SW 1271 (cell line): ENCODE results near the gene TSC22D2.

Experiments
- DNase-seq, 2 experiments: peaks; one replicate each; lab custom pipeline; 2025; lab: John Stamatoyannopoulos, UW

Gene TSC22D2

DNA sequence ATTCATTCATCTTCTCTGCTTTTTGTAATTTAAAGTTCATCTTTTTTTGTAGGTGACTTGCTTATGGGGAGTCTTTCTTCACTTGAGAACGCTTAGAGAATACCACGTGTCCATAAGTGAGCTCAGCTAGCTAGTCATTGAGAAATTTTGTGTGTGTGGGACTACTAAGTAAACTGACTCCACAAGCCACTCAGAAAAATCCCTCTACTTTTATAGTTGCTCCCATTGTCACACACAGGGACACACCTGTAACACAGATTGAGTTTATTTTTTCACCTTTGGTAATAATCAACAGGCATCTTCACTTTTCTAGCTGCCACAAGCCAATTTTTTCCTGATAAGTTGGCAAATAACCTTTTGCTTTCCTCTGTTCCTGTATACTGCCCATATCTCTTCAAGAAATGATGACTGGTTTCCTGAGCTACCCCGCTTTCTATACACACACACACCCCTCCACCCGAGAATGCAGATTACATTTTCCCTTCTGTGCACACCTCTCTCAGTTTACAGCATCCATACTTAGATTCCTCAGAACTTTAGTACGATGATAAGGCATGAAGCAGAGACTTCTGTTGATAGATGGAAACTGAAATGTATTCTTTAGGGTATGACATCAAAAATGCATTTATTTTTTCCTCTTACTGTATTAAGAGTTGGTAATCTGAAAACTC lies 4.6 kb downstream of the TSC22D2 start:
- peak in 1 of 2 experiments; percentile 58 for DNase-seq

DNA sequence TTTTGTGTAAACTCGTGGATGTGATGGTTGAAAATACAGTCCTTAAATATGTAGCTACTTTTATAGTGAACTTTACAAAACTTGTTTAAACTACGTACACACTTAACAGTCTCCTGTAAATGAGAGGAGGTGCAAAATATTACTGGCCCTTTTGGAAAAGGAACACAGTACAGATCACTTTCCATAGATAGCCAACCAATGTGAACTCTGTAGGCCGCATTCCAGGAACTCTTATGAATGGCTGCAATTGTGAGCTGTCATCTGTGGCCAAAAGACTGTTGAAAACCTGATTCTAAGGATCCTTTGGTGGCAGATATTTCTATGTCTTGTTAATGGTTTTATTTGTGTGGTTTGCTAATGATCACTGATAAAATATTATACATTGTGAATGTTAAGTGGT lies 6.2 kb downstream of the TSC22D2 start:
- DNase-seq: peak in 1 of 2 experiments; percentile 47

DNA sequence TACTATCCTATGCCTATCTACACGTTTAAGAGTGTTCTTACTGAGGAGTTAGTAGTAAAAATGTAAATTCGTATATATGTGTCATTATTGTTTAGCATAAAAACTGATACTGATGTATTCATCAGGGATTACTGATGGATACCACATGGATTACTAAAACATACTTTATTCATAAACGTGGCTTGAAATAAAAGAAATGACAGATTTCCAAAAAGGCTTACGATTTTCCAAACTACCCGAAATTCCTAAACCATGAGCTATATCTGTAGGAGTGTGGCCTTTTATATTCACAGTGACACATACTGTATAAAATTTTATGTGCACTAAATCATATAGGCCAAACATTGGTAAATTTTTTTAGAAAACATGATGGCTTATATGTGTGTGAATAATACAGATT lies 6.9 kb downstream of the TSC22D2 start:
- no peak for DNase-seq

DNA sequence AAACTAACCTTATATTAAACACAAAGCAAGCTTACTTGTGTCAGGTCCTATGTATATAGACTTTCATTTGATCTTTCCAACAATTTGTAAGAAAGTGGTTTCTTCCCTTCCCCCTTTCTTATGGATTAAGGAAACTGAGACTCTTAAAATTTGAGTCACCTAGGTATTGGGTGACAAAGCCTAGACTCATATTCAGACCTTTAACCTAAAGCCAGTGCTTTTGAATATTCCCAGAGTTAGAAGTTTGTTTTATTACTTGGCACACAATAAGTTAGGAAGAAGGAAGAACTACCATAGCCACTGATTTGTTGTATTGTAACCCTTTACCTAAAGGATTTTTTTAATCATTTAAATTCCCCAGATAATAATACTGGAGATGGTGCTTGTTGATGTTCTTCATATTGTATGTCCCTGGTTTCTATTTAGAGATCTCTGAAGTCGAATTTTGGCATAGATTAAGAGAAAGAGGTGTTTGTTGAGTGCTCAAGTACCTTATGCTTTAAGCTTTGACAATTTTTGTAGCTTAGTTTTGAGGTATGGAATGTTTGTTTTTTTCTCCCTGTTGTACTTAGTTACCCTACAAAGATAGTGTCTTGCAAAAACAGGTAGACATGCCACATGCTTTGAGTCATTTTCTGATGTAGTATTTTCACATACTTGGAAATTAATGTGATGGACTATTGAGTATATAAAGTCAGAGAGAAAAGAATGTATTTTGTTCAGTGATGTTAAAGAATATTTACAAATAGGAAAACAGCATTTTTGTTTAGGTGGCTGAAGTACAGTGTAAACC lies 11.2 kb downstream of the TSC22D2 start:
- DNase-seq: no peak

DNA sequence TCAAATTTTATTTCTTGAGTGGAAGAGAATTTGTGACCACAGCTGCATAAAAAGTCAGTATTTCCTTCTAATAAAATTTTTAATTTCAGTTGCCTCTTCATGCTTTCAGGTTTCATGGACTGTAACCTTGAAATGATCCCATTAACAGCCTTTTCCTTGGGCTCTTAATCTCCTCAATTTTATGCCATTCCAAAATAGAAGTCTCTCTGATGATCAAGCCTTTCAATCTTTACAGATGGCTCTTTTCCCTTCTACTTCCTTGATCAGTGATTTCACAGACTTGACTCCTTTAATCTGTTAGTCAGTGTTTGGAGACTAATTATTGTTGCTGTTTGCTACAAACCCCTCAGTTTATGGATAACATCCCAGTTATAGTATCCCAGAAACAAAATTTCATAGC lies 11.9 kb downstream of the TSC22D2 start:
- DNase-seq: no peak

DNA sequence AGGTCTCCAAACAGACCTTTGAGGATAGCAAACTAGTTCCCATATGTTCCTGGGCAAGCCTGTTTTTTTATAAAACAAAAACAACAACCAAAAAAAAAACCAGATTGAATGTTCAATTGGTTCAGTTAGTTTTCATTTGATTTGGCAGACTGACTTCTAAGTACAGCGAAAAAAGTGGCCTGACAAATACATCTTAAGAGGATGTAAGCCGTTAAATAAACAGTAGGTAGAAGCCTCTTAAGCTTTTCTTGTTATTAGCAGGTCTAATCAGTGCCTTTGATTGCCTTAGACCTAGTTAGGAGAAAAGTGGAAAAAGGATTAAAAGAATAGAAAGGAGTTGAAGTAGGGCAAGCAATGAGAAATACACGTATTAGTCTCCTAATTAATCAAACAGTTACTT lies 13.2 kb downstream of the TSC22D2 start:
- no peak for DNase-seq

DNA sequence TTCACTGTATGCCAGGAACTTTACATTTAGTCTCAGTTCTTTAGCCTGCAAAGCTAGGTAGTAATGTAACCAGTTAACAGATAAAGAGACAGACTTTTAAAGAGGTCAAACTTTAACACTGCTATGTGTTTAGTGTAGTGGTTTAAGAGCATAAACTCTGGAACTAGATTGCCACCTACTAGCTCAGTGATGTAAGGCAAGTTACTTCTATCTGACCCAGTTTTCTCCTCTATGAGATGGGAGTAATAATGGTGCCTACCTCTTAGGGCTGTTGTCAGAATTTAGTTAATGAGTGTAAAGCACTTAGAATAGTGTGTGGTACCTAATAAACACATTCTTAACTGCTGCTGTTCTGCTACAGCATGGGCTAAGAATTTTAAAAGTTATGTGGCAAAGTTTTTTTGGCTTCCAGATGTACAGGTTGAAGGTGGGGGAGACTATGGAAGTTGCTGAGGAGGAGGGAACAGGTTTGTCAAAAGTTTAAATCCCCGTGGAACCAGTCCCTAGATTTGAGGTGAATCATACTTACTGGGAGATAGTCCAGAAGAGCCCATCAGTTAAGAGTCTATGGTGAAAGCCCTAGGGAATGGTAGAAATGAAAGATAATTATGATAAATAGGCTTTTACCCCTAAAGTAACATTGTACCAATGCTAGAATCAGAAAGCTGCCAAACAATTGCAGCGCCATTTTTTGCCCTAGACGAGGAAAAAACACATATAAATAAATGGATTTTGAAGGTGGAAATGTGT lies 13.9 kb downstream of the TSC22D2 start:
- DNase-seq: no peak

DNA sequence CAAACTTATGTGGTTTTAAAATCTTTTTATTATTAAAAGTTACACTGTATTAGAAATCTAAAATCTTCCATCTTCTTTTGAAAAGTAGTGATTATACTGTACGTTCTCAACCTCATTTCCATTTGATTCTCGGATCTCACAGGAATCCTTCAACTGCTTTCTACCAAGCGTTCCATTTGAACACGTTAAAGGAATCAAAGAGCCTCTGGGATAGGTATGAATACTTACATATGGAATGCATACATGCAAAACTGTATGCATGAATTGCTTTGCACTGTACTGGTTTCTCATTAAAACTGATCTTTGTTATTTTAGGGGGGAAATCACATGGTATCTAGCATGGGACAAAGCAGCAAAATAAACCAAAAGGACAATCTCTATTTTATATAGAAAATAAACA lies 14.8 kb downstream of the TSC22D2 start:
- DNase-seq: no peak

DNA sequence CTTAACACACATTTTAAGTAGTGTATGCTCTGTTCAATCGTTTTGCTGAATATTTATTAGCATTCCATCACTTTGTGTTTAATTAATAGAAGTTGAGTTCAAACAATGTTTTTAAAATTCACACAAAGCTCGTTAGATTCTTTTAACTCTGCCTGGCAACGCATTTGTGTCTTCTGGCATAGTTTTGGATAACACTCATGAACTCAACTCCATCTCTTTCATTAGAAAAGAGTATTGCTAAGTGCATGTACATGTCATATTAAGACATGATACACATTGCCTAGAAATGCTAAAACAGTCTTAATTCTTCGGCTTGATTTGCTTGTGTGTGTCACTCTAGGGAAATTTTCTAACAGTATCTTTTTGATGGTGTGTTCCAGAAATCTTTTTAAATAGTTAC lies 15.7 kb downstream of the TSC22D2 start:
- no peak for DNase-seq

DNA sequence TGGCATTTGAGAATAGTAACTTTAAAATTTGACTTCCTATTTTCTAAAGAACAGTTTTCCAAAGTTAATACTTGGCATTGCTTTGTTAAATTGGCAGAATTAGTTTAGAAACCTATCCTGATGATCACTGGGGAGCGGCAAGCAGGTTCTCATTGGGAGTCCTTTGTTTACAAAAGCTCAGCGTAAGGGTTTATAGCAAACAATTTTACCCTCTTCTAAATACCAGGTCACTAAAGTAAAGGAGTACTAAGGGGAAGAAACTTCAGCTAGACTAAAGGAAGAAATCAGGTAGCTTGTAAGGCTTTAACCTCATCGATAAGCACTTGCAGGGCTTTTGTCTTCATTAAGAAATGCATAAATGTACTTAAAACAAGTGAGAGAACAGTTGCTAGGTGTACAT lies 18.2 kb downstream of the TSC22D2 start:
- no peak for DNase-seq

DNA sequence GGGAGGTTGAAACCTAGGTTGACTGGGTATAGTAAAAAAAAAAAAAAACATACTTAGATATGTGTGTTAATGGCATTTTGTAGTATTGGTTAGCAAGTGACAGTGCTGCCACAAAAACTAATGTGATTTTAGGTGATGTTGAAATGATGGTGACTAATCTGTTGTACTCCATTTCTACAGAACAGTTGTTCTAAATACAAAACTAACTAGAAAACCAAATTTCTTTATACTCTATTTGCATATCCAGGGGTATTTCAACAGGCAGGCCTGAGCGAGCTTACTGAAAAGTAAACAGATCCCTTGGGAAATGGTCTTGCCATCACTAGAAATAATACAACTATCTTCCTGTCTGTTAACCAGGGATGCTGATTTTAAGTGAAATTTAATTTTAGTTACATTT lies 20.5 kb downstream of the TSC22D2 start:
- no peak for DNase-seq

DNA sequence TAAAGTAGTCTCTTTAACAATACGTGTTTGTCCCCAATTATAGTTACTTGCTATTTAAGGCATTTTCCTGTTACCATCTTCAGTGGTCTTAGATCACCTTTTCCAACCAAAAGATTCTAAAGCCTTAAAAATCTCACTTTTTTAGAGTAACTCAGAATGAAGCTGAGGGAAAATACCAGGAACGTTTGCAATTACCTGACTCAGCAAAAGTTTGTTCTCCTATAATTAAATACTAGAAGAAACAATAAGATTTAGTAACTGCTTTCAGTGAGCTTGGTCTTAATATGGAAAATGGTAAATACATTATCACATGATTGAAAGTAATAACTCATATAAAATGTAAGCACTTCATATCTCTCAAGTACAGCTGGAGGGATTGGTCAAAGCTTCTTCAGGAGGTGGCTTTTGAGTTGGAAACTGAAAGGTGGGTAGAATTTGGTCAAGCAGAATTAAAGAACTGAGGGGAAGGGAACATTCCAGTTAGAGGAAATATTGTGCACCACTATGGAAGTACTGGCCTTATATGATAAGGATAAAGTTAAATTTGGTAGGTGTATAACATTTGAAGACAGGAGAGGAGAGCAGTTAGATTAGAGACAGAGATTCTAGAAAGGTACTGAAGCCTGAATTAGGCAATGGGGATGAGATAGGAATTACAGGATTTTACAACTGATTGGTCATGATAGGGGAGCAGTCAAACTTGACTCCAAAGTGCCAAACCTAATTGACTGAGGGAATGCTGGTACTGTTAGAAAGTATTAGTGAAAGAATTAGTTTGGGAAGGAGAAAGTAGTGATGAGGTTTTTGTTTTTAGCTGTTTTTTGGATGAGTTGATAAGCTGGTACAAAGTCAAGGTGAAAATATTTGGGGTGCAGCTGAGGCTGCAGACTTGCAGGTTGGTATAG lies 21.9 kb downstream of the TSC22D2 start:
- DNase-seq: no peak

DNA sequence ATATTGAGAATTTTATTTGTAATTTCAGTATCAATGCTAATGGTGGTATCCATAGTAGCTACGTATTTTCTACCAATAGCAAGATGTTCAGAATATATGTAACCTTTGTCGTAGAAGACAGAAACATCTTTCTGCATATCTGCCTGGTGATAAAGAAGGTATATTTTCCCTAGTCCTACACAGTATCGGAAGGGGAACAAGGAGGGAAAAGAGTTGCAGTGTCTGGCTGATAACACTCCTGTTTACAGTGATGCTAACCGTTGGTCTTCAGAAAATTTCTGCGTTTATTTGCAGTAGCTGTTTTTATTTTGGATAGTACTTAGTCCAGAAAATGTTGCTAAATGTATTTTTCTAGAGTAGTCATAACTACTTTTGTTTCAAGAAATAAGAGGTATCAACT lies 25.2 kb downstream of the TSC22D2 start:
- DNase-seq: no peak

DNA sequence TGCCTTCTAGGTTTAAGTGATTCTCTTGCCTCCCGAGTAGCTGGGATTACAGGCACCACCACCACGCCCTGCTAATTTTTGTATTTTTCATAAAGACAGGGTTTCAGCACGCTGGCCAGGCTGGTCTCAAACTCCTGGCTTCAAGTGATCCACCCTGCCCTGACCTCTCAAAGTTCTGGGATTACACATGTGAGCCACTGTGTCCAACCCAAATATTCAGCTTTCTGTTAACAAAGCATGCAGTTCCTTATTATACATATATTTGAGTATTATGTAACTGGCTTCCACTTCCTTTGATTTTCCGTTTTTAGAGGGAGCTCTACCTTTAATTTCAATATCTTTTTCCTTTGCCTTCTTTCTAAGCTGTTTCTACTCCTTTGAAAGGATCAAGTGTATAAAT lies 26.1 kb downstream of the TSC22D2 start:
- DNase-seq: no peak

DNA sequence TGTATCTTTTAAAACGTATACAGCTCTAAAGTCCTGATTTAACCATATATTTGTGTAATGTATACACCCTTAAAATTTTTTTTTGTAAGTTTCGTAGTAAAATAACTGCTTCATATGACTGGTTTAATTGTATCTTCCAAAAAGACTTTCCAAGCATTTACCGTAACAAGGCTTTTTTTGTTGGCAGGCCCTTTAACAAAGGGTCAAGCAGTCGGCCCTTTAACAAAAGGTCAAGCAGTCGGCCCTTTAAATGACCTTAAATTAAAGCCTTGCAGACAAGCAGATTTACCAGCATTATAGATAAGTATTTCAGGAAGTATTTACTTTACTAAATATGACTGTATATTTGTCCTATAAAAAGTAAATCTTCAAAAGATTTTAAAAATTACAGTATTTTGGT lies 28.1 kb downstream of the TSC22D2 start:
- no peak for DNase-seq

DNA sequence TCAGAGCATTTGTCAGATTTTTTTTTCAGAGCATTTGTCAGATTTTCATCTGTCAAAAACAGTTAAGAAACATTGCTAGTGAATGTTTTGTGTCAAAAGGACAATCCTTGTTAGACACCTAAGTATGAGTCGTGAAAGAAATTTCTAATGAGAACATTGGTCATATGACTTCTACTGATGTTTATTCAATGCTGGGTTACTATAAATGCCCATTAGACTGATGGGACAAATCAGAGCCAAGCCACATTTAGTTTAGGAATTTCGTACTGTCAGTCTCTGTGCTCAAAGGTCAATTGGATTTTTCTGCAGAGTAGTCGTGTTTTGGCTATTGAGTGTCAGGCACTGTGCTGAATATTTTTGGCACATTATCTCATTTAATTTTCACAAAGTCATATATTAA lies 31.6 kb downstream of the TSC22D2 start:
- DNase-seq: no peak

DNA sequence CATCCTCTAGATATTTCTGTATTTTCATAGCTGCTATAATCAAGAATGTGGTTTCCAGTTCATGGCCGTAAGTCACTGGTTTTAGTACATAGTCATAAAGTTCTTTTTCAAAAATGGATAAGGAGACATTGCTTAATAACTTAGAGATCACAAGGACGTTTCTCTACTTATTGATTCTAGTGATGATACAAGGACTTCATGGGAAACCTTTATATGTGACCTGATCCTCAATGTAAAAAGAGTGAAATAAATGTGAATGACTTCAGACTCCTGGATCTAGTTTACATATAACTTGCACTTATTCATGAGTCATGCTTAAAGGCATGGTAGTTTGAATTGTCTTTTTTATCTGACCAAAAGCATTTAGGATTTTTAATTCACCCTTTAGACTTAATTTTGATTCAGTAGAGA lies 35.2 kb downstream of the TSC22D2 start:
- no peak for DNase-seq

DNA sequence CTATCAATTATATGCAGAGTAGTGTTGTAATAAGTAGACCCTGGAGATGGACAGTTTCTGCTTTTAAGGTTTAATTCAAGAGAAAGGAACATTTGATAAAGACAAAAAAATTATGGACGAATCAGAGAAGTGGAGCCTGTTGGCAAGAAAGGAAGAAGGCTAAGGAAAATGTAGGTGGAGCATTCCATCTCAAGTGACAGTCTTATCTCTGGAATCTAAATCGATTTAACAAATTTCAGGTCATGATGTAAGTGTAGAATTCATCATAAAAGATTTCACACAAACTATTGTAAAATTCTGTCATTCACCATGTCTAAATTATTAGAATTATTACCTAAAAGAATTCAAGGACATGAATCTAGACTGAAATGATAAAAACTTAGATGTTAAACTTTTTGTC lies 36.3 kb downstream of the TSC22D2 start:
- DNase-seq: no peak

DNA sequence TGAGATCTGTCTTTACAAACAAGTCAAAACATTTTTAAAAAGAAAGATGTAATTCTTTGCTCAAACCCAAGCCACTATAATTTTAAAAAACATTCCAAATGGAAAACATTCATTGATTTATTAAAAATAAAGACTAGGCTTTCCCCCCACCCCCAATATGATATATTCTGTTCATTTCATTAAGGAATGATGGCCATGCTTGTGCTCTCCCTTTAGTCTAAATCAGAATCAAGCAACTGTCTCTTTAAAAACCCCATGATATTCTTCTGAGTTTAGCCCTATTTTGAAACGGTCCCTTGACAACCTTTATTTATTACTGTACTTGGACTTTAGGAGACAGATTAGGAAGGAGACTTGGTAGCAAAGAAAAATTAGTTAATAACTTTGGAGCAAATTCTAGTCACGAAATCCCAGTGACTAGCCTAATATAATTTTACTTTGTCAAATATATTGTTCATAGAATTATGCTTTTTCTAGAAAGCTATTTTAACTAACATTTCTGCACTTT lies 38.4 kb downstream of the TSC22D2 start:
- peak in 1 of 2 experiments; percentile 16 for DNase-seq

DNA sequence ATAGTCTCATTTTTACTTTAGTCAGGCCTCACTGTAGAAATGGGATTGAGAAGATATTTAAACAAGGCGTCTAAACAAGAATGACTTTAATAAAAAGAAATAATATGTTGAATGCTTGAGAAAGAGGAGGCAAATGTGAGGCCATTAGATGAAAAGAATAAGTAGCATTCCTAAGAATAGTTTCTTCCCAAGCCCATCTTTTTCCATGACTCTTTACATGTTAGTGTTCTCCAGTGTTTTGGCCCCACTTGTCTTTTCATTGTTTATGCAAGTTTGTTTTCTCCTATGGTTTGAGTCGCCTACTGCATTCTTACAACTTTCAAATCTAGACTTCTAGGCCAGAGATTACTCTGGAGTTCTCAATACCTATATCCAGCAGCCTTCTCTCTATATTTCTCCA lies 39.0 kb downstream of the TSC22D2 start:
- DNase-seq: no peak

DNA sequence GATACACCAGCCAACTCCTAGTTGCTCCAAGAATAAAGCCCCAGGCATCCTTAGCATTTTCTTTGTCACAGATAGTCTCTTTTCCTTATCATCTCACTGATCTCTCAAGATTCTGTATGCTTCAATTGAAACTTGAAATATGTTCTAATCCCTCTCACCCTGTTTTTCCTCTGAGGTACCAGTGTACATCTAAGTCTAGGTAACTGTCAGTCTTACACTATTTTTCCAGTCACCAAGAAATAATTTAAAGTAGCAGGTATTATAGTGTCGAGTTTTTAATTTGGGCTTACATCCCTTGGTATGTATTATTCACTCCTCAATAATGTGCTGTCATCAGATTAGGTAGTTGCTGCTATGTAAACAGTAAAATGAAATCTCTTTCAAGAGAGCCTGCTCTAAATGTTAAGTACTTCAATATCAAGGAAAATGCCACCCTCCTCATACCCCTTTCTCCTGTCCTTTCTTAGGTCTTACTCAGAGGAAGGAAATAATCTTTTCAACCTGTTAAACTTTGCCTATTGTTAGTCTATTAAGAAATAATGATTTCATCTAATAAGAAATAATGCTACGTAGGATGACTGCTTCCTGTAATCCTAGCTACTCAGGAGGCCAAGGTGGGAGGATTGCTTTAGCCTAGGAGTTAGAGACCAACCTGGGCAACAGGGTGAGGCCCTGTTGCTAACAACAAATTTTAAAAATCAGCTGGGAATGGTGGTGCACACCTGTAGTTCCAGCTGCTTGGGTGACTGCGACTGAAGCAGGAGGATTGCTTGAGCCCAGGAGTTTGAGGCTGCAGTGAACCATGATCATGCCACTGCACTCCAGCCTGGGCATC lies 39.8 kb downstream of the TSC22D2 start:
- DNase-seq: peak; percentile 3 to 73
